ENCODE data around the gene OPRL1. TPM values are rescaled to one million over a fixed set of nuclear protein-coding genes. Genes with fewer than 3 reads are reported as not detected.
A peak's percentile ranks its signal among the peaks of the same experiment; 100 is the strongest.

OPRL1 gene
- total RNA-seq, 2 experiments from 2014 or later, result 0.61 to 0.63 TPM

GRCh38 chr20:64104667-64105451 lies 25.0 kb downstream of the OPRL1 start:
- no peak for ATAC-seq
- ChIA-PET CTCF (no interaction called here), POLR2A (interaction anchor here (1.0 kb wide), 1 partner anchor 21 kb away, joined by 3 read pairs; no protein-coding TSS in a partner anchor)
- Mint-ChIP-seq H3K9me3 (no peaks in the 10 kb centered on the region), H3K27ac (no peak overlapping the region), H3K4me3 (no peak overlapping the region), H3K4me1 (ENCODE audit: low read depth) (peaks cover 20% of the 10 kb centered on the region), H3K27me3 (peaks cover 14% of the 10 kb centered on the region), H3K36me3 (ENCODE audit: low read depth) (no peaks in the 10 kb centered on the region)
- TF ChIP-seq CTCF (IDR thresholded peaks at IDR 0.05), result no peak
- intact Hi-C loops (cut with micrococcal nuclease), result no loop called here
- peak; percentile 1 for DNase-seq

GRCh38 chr20:64105846-64106434 lies 26.1 kb downstream of the OPRL1 start:
- H3K9me3 Mint-ChIP-seq, result no peaks in the 10 kb centered on the region
- H3K27ac Mint-ChIP-seq, result no peak overlapping the region
- peaks cover 14% of the 10 kb centered on the region for H3K27me3 Mint-ChIP-seq
- intact Hi-C loops (cut with micrococcal nuclease), result no loop called here
- CTCF ChIA-PET, result no interaction called here
- H3K36me3 Mint-ChIP-seq (ENCODE audit: low read depth), result no peaks in the 10 kb centered on the region
- H3K4me1 Mint-ChIP-seq (ENCODE audit: low read depth), result peaks cover 11% of the 10 kb centered on the region
- ATAC-seq (no peak), DNase-seq (no peak)
- POLR2A ChIA-PET, result no interaction called here
- TF ChIP-seq CTCF (IDR thresholded peaks at IDR 0.05), result no peak
- no peak overlapping the region for H3K4me3 Mint-ChIP-seq

GRCh38 chr20:64106435-64106961 lies 26.6 kb downstream of the OPRL1 start:
- Mint-ChIP-seq H3K27me3 (peaks cover 11% of the 10 kb centered on the region), H3K4me3 (no peak overlapping the region), H3K27ac (no peak overlapping the region), H3K4me1 (ENCODE audit: low read depth) (peaks cover 5% of the 10 kb centered on the region), H3K9me3 (no peaks in the 10 kb centered on the region), H3K36me3 (ENCODE audit: low read depth) (no peaks in the 10 kb centered on the region)
- no peak for TF ChIP-seq CTCF (IDR thresholded peaks at IDR 0.05)
- DNase-seq (no peak), ATAC-seq (no peak)
- POLR2A ChIA-PET, result no interaction called here
- CTCF ChIA-PET, result no interaction called here
- intact Hi-C loops (cut with micrococcal nuclease), result no loop called here

- no peaks in the 10 kb centered on the region for H3K36me3 Mint-ChIP-seq (ENCODE audit: low read depth)
- no peak for TF ChIP-seq CTCF (IDR thresholded peaks at IDR 0.05)
- CTCF ChIA-PET, result interaction anchor here (0.6 to 1.5 kb wide), 2 partner anchors 13 to 23 kb away, joined by 3 to 6 read pairs; partner anchors contain the start of gene LKAAEAR1
- POLR2A ChIA-PET, result no interaction called here
- H3K4me3 Mint-ChIP-seq, result no peak within 1 kb of the TSS
- ATAC-seq (peak; percentile 85), DNase-seq (peak; percentile 63)
- H3K4me1 Mint-ChIP-seq (ENCODE audit: low read depth), result peaks cover 4% of the 10 kb centered on the region
- intact Hi-C loops (cut with micrococcal nuclease), result no loop called here
- H3K27me3 Mint-ChIP-seq, result peaks cover 10% of the 10 kb centered on the region
- H3K27ac Mint-ChIP-seq, result no peak within 1 kb of the TSS
- H3K9me3 Mint-ChIP-seq, result no peaks in the 10 kb centered on the region
Measured at GRCh38 chr20:64106981-64107735, 27.3 kb downstream of the OPRL1 start, which contains the start of gene NPBWR2. NPBWR2 (minus strand) TSS chr20:64107565; CDS start chr20:64106831, 734 bp downstream.
